ENCODE measurements around the gene CHL1.

GRCh38 chr3:247916-248315, 51.4 kb downstream of the CHL1 start:
- no peak for TF ChIP-seq GATA2 (IDR thresholded peaks at IDR 0.05; ENCODE audit: low read depth, low read length)
- TF ChIP-seq GATA3 (IDR thresholded peaks at IDR 0.05; ENCODE audit: low read depth, low read length) = no peak
